Smooth muscle cell (in vitro differentiated cells): Measurements from ENCODE around the gene HRH3. TPM values are rescaled to one million over a fixed set of nuclear protein-coding genes. Genes with fewer than 3 reads are reported as not detected.

Experiments used
- DNase-seq: peaks from one replicate; lab custom pipeline; 2025; ENCODE audit not compliant: unreplicated experiment; lab: John Stamatoyannopoulos, UW
- H2AFZ ChIP-seq: fragments of 200-600 bp; sonication (generic); 2 replicates; pipeline ENCODE4 v1.6.0; 2016; ENCODE audit warnings: antibody characterized with exemption, low read depth, mild to moderate bottlenecking
- H3F3A ChIP-seq: fragments of 200-600 bp; sonication (generic); 2 replicates; pipeline ENCODE4 v1.6.0; 2017; ENCODE audit warnings: antibody characterized with exemption, low read depth
- H3K27ac ChIP-seq: fragments of 200-600 bp; sonication (generic); 2 replicates; pipeline ENCODE4 v1.5.1; 2016; ENCODE audit warnings: low read depth, mild to moderate bottlenecking
- H3K27me3 ChIP-seq: fragments of 200-600 bp; sonication (generic); 2 replicates; pipeline ENCODE4 v1.6.1; 2016; ENCODE audit warnings: low read depth, mild to moderate bottlenecking
- H3K36me3 ChIP-seq: fragments of 200-600 bp; sonication (generic); 2 replicates; pipeline ENCODE4 v1.5.1; 2016; ENCODE audit warnings: low read depth
- H3K4me1 ChIP-seq: fragments of 200-600 bp; sonication (generic); 2 replicates; pipeline ENCODE4 v1.5.1; 2016; ENCODE audit warnings: low read depth
- H3K4me2 ChIP-seq: fragments of 200-600 bp; sonication (generic); 2 replicates; pipeline ENCODE4 v1.6.0; 2016; ENCODE audit warnings: mild to moderate bottlenecking
- H3K4me3 ChIP-seq: fragments of 200-600 bp; sonication (generic); 2 replicates; pipeline ENCODE4 v1.5.1; 2016; ENCODE audit warnings: mild to moderate bottlenecking
- H3K79me2 ChIP-seq: fragments of 200-600 bp; sonication (generic); 2 replicates; pipeline ENCODE4 v1.6.0; 2016; ENCODE audit warnings: low read depth, mild to moderate bottlenecking
- H3K9ac ChIP-seq: fragments of 200-600 bp; sonication (generic); 2 replicates; pipeline ENCODE4 v1.6.0; 2016; ENCODE audit warnings: low read depth
- H3K9me3 ChIP-seq: fragments of 200-600 bp; sonication (generic); replicated peaks from 2 replicates; pipeline ENCODE4 v1.5.1; 2016; ENCODE audit warnings: low read depth
- H4K20me1 ChIP-seq: fragments of 200-600 bp; sonication (generic); 2 replicates; pipeline ENCODE4 v1.6.0; 2016; ENCODE audit warnings: low read depth
- CTCF ChIP-seq: fragments of 200-600 bp; sonication (generic); IDR thresholded peaks from 2 replicates; pipeline ENCODE4 v1.5.1; 2017; ENCODE audit warnings: borderline replicate concordance, mild to moderate bottlenecking, antibody characterized with exemption; ENCODE audit not compliant: insufficient read depth, poor library complexity, severe bottlenecking
- WGBS: methylation state at CpG from one replicate; pipeline ENCODE4 v1.1.7; 2016; ENCODE audit warnings: low lambda C conversion rate; 5-methylcytosine and 5-hydroxymethylcytosine counted together
- polyA plus RNA-seq: library from polyadenylated mRNA; unstranded; fragments of >200 nt; fragmentation: Nextera tagmentation; extraction: Ambion mirVana; gene quantifications from 2 replicates; pipeline ENCODE4 v1.2.1, GENCODE V29; 2016
- total RNA-seq: library from RNA; depleted of rRNA; stranded (reverse); fragments of >200 nt; gene quantifications from 2 replicates; pipeline ENCODE4 v1.2.3, GENCODE V29; 2014

The HRH3 gene
- total and polyA plus RNA-seq, 2 experiments from 2014 or later: not detected

- DNase-seq: no peak
- WGBS: no CpG with 5 or more reads among the region's 2 CpGs
- no peaks in the 10 kb centered on the region for H4K20me1 ChIP-seq
Observed at GRCh38 chr20:62230276-62230675, 10.2 kb upstream of the HRH3 start.

GRCh38 chr20:62229667-62230066, 9.6 kb upstream of the HRH3 start:
- no peaks in the 10 kb centered on the region for H3K4me1 ChIP-seq
- no peak for DNase-seq
- WGBS: 71% methylated on average over 4 of the region's 4 CpGs

More at GRCh38 chr20:62230276-62230675, 10.2 kb upstream of the HRH3 start:
- no peaks in the 10 kb centered on the region for H3K9me3 ChIP-seq
- H3K4me1 ChIP-seq: no peaks in the 10 kb centered on the region
- H3K27ac ChIP-seq: no peak overlapping the region
- TF ChIP-seq CTCF: no peak
- H2AFZ ChIP-seq: no peak overlapping the region
- H3F3A ChIP-seq: no peaks in the 10 kb centered on the region
- peaks cover 13% of the 10 kb centered on the region for H3K27me3 ChIP-seq
- H3K4me3 ChIP-seq: no peak overlapping the region
- no peak overlapping the region for H3K4me2 ChIP-seq
- H3K79me2 ChIP-seq: no peaks in the 10 kb centered on the region
- no peaks in the 10 kb centered on the region for H3K36me3 ChIP-seq
- H3K9ac ChIP-seq: no peak overlapping the region

DNA sequence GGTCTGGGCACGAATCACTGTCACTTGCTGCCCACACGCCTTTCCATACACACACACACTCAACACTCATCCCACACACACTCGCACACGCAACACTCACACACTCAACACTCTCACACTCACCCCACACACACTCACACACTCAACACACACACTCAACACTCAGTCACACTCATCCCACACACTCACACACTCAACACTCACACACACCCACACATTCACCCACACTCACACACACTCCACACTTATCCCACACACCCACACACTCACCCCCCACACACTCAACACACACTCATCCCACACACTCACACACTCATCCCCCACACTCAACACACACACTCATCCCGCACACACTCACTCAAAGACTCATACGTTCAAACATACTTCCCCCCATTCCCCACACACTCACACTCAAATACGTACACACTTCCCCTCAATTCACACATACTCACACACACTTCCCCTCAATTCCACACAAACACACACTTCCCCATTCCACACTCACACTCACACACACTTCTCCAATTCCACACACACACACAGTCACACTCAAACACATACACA, 9.0 kb upstream of the HRH3 start:
- Histone ChIP-seq H3K9me3 (no peaks in the 10 kb centered on the region), H3K9ac (no peak overlapping the region), H2AFZ (no peak overlapping the region), H4K20me1 (no peaks in the 10 kb centered on the region), H3K4me2 (no peak overlapping the region), H3K27ac (no peak overlapping the region), H3K36me3 (no peaks in the 10 kb centered on the region), H3K27me3 (peaks cover 23% of the 10 kb centered on the region), H3K4me1 (no peaks in the 10 kb centered on the region), H3K79me2 (no peaks in the 10 kb centered on the region), H3K4me3 (no peak overlapping the region), H3F3A (no peaks in the 10 kb centered on the region)
- WGBS: 98% methylated on average over 3 of the region's 7 CpGs
- TF ChIP-seq CTCF: no peak
- no peak for DNase-seq

More at GRCh38 chr20:62229667-62230066, 9.6 kb upstream of the HRH3 start:
- H3K79me2 ChIP-seq: no peaks in the 10 kb centered on the region
- H3K27me3 ChIP-seq: peaks cover 19% of the 10 kb centered on the region
- no peaks in the 10 kb centered on the region for H3K36me3 ChIP-seq
- no peak for TF ChIP-seq CTCF
- no peak overlapping the region for H3K27ac ChIP-seq
- H2AFZ ChIP-seq: no peak overlapping the region
- no peak overlapping the region for H3K9ac ChIP-seq
- no peaks in the 10 kb centered on the region for H4K20me1 ChIP-seq
- H3K9me3 ChIP-seq: no peaks in the 10 kb centered on the region
- H3K4me3 ChIP-seq: no peak overlapping the region
- H3K4me2 ChIP-seq: no peak overlapping the region
- no peaks in the 10 kb centered on the region for H3F3A ChIP-seq
